Neuronal stem cell (in vitro differentiated cells): ENCODE results near the gene NUDT3.
A peak's percentile ranks its signal among the peaks of the same experiment; 100 is the strongest.
"Not testable (repeated sequence)": the region's sequence is repeated elsewhere in the genome, so short reads cannot be mapped to it uniquely, and the experiment has no call there.

Experiments used
- DNase-seq: peaks from one replicate; pipeline ENCODE4 v3.0.0-alpha.2; 2013; ENCODE audit warnings: low spot score
- H2AFZ ChIP-seq: one replicate; pipeline ENCODE4 v1.6.1; 2013; ENCODE audit warnings: mild to moderate bottlenecking, low read length, inconsistent platforms
- H2AK5ac ChIP-seq: 2 replicates; pipeline ENCODE4 v1.6.1; 2013; ENCODE audit warnings: low read depth, mild to moderate bottlenecking, inconsistent platforms, low read length, moderate library complexity, mixed read lengths
- H2BK120ac ChIP-seq: 2 replicates; pipeline ENCODE4 v1.6.1; 2013; ENCODE audit warnings: low read depth, mild to moderate bottlenecking, inconsistent platforms, low read length, moderate library complexity, mixed read lengths
- H2BK12ac ChIP-seq: one replicate; pipeline ENCODE4 v1.6.1; 2013; ENCODE audit warnings: low read length, inconsistent platforms
- H2BK15ac ChIP-seq: 2 replicates; pipeline ENCODE4 v1.6.1; 2013; ENCODE audit warnings: mild to moderate bottlenecking, low read length, inconsistent platforms, mixed read lengths
- H2BK5ac ChIP-seq: one replicate; pipeline ENCODE4 v1.6.1; 2013; ENCODE audit warnings: inconsistent platforms, mild to moderate bottlenecking, low read length, moderate library complexity
- H3K14ac ChIP-seq: one replicate; pipeline ENCODE4 v1.6.1; 2013; ENCODE audit warnings: low read length, inconsistent platforms
- H3K18ac ChIP-seq: 2 replicates; pipeline ENCODE4 v1.6.1; 2013; ENCODE audit warnings: low read length, inconsistent platforms
- H3K23ac ChIP-seq: 2 replicates; pipeline ENCODE4 v1.6.1; 2013; ENCODE audit warnings: low read depth, mild to moderate bottlenecking, mixed read lengths, low read length, inconsistent platforms; ENCODE audit not compliant: poor library complexity
- H3K27ac ChIP-seq: replicated peaks from 3 replicates; pipeline ENCODE4 v1.5.1; 2013; ENCODE audit warnings: low read length, inconsistent platforms
- H3K27me3 ChIP-seq, 3 experiments: 2 replicates each; pipeline ENCODE4 v1.6.1; 2013; ENCODE audit warnings: low read length in 3 of 3, mild to moderate bottlenecking in 2 of 3, inconsistent platforms in 1 of 3, low read depth in 1 of 3, mixed read lengths in 1 of 3, moderate library complexity in 1 of 3; ENCODE audit not compliant: control insufficient read depth in 3 of 3, insufficient read depth in 3 of 3
- H3K36me3 ChIP-seq, 2 donors: replicated peaks in 1 of 2; 2 replicates each; pipeline ENCODE4 v1.6.1; 2013; ENCODE audit warnings: low read length in 2 of 2; ENCODE audit not compliant: control insufficient read depth in 2 of 2, insufficient read depth in 2 of 2
- H3K4ac ChIP-seq: 2 replicates; pipeline ENCODE4 v1.6.1; 2013; ENCODE audit warnings: inconsistent platforms, mild to moderate bottlenecking, low read length, moderate library complexity
- H3K4me1 ChIP-seq, 2 donors: 1 replicate in 1 of 2; 2 replicates in 1 of 2; pipeline ENCODE4 v1.6.1; 2013; ENCODE audit warnings: low read length in 2 of 2, low read depth in 1 of 2; ENCODE audit not compliant: control insufficient read depth in 2 of 2, insufficient read depth in 1 of 2
- H3K4me2 ChIP-seq: one replicate; pipeline ENCODE4 v1.6.1; 2013; ENCODE audit warnings: mild to moderate bottlenecking, low read length, inconsistent platforms; ENCODE audit not compliant: insufficient read depth, poor library complexity, severe bottlenecking
- H3K4me3 ChIP-seq, 2 donors: 2 replicates each; pipeline ENCODE4 v1.5.1; 2013; ENCODE audit warnings: low read length in 2 of 2, mild to moderate bottlenecking in 2 of 2, inconsistent platforms in 1 of 2, moderate library complexity in 1 of 2
- H3K79me1 ChIP-seq: one replicate; pipeline ENCODE4 v1.6.1; 2013; ENCODE audit warnings: low read depth, mild to moderate bottlenecking, inconsistent platforms, low read length, moderate library complexity
- H3K9ac ChIP-seq: one replicate; pipeline ENCODE4 v1.6.1; 2013; ENCODE audit warnings: mild to moderate bottlenecking, low read depth, low read length, inconsistent platforms; ENCODE audit not compliant: poor library complexity
- H3K9me3 ChIP-seq, 2 donors: replicated peaks in 1 of 2; 2 replicates each; pipeline versions ENCODE3 to v1.6.1; 2013; ENCODE audit warnings: low read length in 2 of 2, mild to moderate bottlenecking in 2 of 2, inconsistent platforms in 1 of 2, low read depth in 1 of 2, mixed read lengths in 1 of 2, moderate library complexity in 1 of 2; ENCODE audit not compliant: control insufficient read depth in 2 of 2, insufficient read depth in 1 of 2
- H4K8ac ChIP-seq: one replicate; pipeline ENCODE4 v1.6.1; 2013; ENCODE audit warnings: low read depth, mild to moderate bottlenecking, inconsistent platforms, low read length, moderate library complexity
- H4K91ac ChIP-seq: one replicate; pipeline ENCODE4 v1.6.1; 2013; ENCODE audit warnings: low read length, low read depth, mild to moderate bottlenecking, inconsistent platforms; ENCODE audit not compliant: poor library complexity
- WGBS, 2 donors: extraction: QIAGEN DNeasy Blood & Tissue Kit; methylation state at CpG; one replicate each; pipeline ENCODE4 v1.1.7; 2013; ENCODE audit warnings: missing lambda C conversion rate in 2 of 2, mixed read lengths in 1 of 2; ENCODE audit not compliant: insufficient read length in 2 of 2, insufficient replicate concordance in 1 of 2; ENCODE audit errors: extremely low coverage in 2 of 2; 5-methylcytosine and 5-hydroxymethylcytosine counted together

Gene NUDT3

DNA sequence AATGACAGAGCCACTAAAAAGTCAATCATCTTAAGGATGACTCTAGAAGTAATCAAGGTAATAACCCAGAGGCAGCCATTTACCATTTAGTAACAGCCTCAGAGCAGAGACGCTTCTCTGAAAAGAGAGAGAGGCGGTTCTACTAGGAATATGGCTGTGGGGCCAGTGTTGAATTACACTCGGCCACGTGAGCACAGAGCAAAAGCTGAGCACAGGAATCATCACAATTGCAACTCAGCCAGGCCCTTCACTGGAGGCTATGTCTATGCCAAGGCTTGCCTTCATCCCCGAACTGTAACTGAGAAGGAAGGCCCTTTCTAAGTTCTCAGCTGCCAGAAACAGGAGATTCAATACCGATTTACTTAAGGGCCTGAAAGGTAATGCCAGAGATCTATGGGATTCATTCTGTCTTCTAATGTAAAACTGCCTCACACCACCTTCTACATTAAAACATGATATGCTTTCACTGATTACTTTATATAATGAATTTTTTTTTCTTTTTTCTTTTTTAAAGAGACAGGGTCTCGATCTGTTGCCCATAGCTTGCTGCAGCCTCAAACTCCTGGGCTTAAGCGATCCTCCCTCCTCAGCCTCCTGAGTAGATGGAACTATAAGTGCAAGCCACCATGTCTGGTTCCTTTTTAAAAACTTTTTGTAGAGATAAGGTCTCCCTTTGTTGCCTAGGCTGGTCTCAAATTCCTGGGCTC, 67.6 kb downstream of the NUDT3 start:
- no peak overlapping the region for H4K91ac ChIP-seq
- no peak overlapping the region for H4K8ac ChIP-seq
- peak overlapping the region; percentile 6 for H3K27ac ChIP-seq
- no peak overlapping the region for H2AFZ ChIP-seq
- H2BK120ac ChIP-seq, result no peak overlapping the region
- H2BK12ac ChIP-seq, result no peak overlapping the region
- H3K4me2 ChIP-seq, result no peak overlapping the region
- H3K9me3 ChIP-seq, result no peaks in the 10 kb centered on the region
- no peak for DNase-seq
- H3K4ac ChIP-seq, result no peak overlapping the region
- no peak overlapping the region for H2BK15ac ChIP-seq
- no peak overlapping the region for H3K23ac ChIP-seq
- no peak overlapping the region for H2BK5ac ChIP-seq
- H3K79me1 ChIP-seq, result no peaks in the 10 kb centered on the region
- no peak overlapping the region for H3K14ac ChIP-seq
- no peak overlapping the region for H3K4me3 ChIP-seq
- no peak overlapping the region for H2AK5ac ChIP-seq
- H3K27me3 ChIP-seq, result no peaks in the 10 kb centered on the region
- no peak overlapping the region for H3K9ac ChIP-seq
- peaks cover 0 to 4% of the 10 kb centered on the region in 2 donors for H3K4me1 ChIP-seq
- peaks cover 0 to 23% of the 10 kb centered on the region in 2 donors for H3K36me3 ChIP-seq
- H3K18ac ChIP-seq, result no peak overlapping the region
- WGBS, 2 donors, result no CpG with 5 or more reads among the region's 8 CpGs

DNA sequence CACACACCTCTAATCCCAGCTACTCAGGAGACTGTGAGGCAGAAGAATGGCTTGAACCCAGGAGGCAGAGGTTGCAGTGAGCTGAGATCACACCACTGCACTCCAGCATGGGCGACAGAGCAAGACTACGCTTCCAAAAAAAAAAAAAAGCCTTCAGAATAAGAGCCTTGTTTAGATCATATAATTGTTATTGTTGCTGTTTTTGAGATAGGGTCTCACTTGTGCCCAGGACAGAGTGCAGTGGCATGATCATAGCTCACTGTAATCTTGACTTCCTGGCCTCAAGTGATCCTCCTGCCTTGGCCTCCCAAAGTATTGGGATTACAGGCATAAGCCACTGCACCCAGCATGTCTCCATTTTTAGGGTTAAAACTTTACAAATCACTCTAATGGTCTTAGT, 68.2 kb downstream of the NUDT3 start:
- H2BK15ac ChIP-seq, H2AK5ac ChIP-seq, H2BK120ac ChIP-seq, H3K23ac ChIP-seq, H2BK12ac ChIP-seq, H2BK5ac ChIP-seq, H3K4me3 ChIP-seq, H4K91ac ChIP-seq, H3K27ac ChIP-seq, H4K8ac ChIP-seq, H3K27me3 ChIP-seq, DNase-seq, H3K9ac ChIP-seq, H3K18ac ChIP-seq, H3K14ac ChIP-seq, H3K9me3 ChIP-seq, H2AFZ ChIP-seq, H3K4ac ChIP-seq, H3K79me1 ChIP-seq, H3K4me1 ChIP-seq, H3K4me2 ChIP-seq: not testable (repeated sequence)
- WGBS, 2 donors, result no CpG with 5 or more reads among the region's 2 CpGs
- peaks cover 0 to 23% of the 10 kb centered on the region in 2 donors for H3K36me3 ChIP-seq

DNA sequence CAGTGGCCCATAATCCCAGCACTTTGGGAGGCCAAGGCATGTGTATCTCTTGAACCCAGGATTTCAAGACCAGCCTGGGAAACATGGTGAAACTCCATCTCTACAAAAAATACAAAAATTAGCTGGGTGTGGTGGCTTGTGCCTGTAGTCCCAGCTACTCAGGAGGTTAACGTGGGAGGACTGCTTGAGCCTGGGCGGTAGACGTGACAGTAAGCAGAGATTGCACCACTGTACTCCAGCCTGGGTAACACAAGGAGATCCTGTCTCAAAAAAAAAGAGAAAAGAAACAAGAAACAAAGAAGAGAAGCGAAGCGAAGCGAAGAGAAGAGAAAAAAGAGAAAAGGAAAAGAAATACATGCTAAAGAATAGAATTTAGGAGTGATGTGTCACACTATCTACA, 69.2 kb downstream of the NUDT3 start:
- Histone ChIP-seq H2BK120ac (no peak overlapping the region), H3K9ac (no peak overlapping the region), H3K14ac (no peak overlapping the region), H3K27me3 (no peaks in the 10 kb centered on the region), H3K27ac (no peak overlapping the region), H4K8ac (no peak overlapping the region), H4K91ac (no peak overlapping the region), H2BK5ac (no peak overlapping the region), H3K4me1 (peaks cover 0 to 4% of the 10 kb centered on the region in 2 donors), H2BK12ac (no peak overlapping the region), H2AFZ (no peak overlapping the region), H2AK5ac (no peak overlapping the region), H3K36me3 (peaks cover 0 to 22% of the 10 kb centered on the region in 2 donors), H3K23ac (no peak overlapping the region), H2BK15ac (no peak overlapping the region), H3K9me3 (no peaks in the 10 kb centered on the region), H3K4me2 (no peak overlapping the region), H3K4me3 (no peak overlapping the region), H3K4ac (no peak overlapping the region), H3K79me1 (peaks cover 4% of the 10 kb centered on the region), H3K18ac (no peak overlapping the region)
- DNase-seq, result no peak
- WGBS, 2 donors, result no CpG with 5 or more reads among the region's 6 CpGs

DNA sequence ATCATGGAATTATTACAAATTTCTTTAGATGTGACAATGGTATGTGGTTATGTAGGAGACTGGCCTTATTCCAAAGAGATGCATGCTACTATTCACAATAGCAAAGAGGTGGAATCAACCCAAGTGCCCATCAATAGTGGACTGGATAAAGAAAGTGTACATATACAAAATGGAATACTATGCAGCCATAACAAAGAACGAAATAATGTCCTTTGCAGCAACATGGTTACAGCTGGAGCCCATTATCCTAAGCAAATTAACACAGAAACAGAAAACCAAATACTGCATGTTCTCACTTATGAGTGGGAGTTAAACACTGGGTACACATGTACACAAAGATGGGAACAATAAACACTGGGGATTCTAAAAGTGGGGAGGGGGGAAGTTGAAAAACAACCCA, 69.7 kb downstream of the NUDT3 start:
- WGBS, 2 donors, result no CpG with 5 or more reads among the region's 1 CpG
- DNase-seq, result no peak
- no peak overlapping the region for H3K4me3 ChIP-seq
- H3K4me1 ChIP-seq, result peaks cover 0 to 4% of the 10 kb centered on the region in 2 donors
- peaks cover 0 to 16% of the 10 kb centered on the region in 2 donors for H3K36me3 ChIP-seq
- H3K4me2 ChIP-seq, result no peak overlapping the region
- no peak overlapping the region for H4K8ac ChIP-seq
- no peak overlapping the region for H3K4ac ChIP-seq
- no peak overlapping the region for H3K18ac ChIP-seq
- H3K79me1 ChIP-seq, result peaks cover 4% of the 10 kb centered on the region
- H2AFZ ChIP-seq, result no peak overlapping the region
- no peak overlapping the region for H2AK5ac ChIP-seq
- no peaks in the 10 kb centered on the region for H3K27me3 ChIP-seq
- no peak overlapping the region for H2BK12ac ChIP-seq
- no peaks in the 10 kb centered on the region for H3K9me3 ChIP-seq
- no peak overlapping the region for H4K91ac ChIP-seq
- no peak overlapping the region for H2BK15ac ChIP-seq
- no peak overlapping the region for H2BK120ac ChIP-seq
- no peak overlapping the region for H3K9ac ChIP-seq
- no peak overlapping the region for H3K23ac ChIP-seq
- H3K14ac ChIP-seq, result no peak overlapping the region
- H3K27ac ChIP-seq, result no peak overlapping the region
- no peak overlapping the region for H2BK5ac ChIP-seq
